Uterus (tissue), 2 donors: Measurements from ENCODE around the gene SRRM5.
"Not testable (repeated sequence)": the region's sequence is repeated elsewhere in the genome, so short reads cannot be mapped to it uniquely, and the experiment has no call there.

Experiments
- CTCF ChIP-seq, 4 experiments: fragments of 200-600 bp in 2 of 4; fragments of 450-650 bp in 2 of 4; sonication (generic) in 2 of 4; IDR thresholded peaks; one replicate each; pipeline ENCODE4 v1.5.1; 2016 to 2019; ENCODE audit warnings: antibody characterized with exemption in 4 of 4, mild to moderate bottlenecking in 2 of 4, moderate library complexity in 1 of 4
- POLR2A ChIP-seq, 2 donors: fragments of 450-650 bp; IDR thresholded peaks; one replicate each; pipeline ENCODE4 v1.6.1; 2016; ENCODE audit warnings: antibody characterized with exemption in 2 of 2, mild to moderate bottlenecking in 1 of 2, moderate library complexity in 1 of 2

GRCh38 chr19:43587029-43587428 lies 24.9 kb upstream of the SRRM5 start:
- not testable (repeated sequence) for TF ChIP-seq CTCF, POLR2A (IDR thresholded peaks at IDR 0.05)
